Dendritic cell treated with granulocyte-macrophage colony-stimulating factor and Interleukin-4, amounts not matched to agents 40 ng/mL and 50 ng/mL, for 4 days (primary cell): ENCODE measurements around the gene FBL.

Experiments used
- H3K27ac Mint-ChIP-seq: one replicate; pipeline ENCODE4 v1.8.0; 2022; ENCODE audit warnings: mild to moderate bottlenecking, mixed read lengths
- H3K27me3 Mint-ChIP-seq: one replicate; pipeline ENCODE4 v1.8.0; 2022; ENCODE audit warnings: mild to moderate bottlenecking, mixed read lengths
- H3K36me3 Mint-ChIP-seq: one replicate; pipeline ENCODE4 v1.8.0; 2022; ENCODE audit warnings: low read depth, mixed read lengths
- H3K4me1 Mint-ChIP-seq: one replicate; pipeline ENCODE4 v1.8.0; 2022; ENCODE audit warnings: low read depth, mixed read lengths
- H3K4me3 Mint-ChIP-seq: one replicate; pipeline ENCODE4 v1.8.0; 2022; ENCODE audit warnings: mild to moderate bottlenecking, moderate library complexity, mixed read lengths
- H3K9me3 Mint-ChIP-seq: one replicate; pipeline ENCODE4 v1.8.0; 2022; ENCODE audit warnings: mixed read lengths
- intact Hi-C: fragments of 100-400 bp; cut with micrococcal nuclease; formaldehyde crosslinking; loops from one replicate; pipeline ENCODE4 v1.15.0; 2022

Gene FBL

DNA sequence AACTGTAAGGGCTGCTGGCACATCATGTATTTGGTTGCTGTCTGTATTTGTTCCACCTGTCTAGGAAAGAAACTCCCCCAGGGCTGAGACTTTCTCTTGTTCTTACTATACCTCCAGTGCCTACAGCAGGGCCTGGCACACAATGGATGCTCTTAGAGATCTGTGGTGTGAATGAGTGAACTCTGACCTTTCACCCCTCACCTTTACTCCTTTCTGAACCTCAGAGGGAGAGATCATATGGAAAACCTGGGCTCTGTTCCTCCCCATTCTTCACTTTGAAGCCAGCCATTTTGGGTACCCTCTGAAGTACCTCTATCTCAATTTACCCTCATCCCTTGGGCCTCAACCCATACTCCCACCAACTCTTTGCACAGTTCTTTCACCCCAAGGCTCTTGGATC is 15.3 kb downstream of the FBL start:
- Mint-ChIP-seq H3K27ac (no peak overlapping the region), H3K27me3 (no peaks in the 10 kb centered on the region), H3K36me3 (peaks cover 82% of the 10 kb centered on the region), H3K4me1 (peaks cover 47% of the 10 kb centered on the region), H3K9me3 (no peaks in the 10 kb centered on the region), H3K4me3 (no peak overlapping the region)
- intact Hi-C loops = loop anchor here (5.0 kb wide), 1 partner anchor 141 kb away; the partner anchor contains the start of gene PSMC4

DNA sequence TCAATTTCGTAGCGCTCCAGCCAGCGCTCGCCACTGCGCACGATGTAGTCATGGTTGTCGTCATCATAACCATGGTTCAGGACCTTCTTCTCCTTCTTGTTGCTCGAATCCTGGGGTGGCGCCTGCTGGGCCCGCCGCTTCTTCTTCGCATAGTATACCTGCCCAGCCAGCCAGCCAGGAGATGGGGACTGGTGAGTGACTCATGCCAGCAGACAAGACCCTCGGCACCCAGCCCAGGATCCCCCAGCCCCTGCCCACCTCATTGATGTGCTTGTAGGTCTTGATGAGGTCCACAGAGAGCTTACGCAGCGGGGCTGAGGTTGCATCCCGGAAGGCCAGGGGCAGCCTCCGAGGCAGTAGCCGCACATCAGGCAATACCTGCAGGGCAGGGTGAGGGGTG is 15.8 kb downstream of the FBL start:
- peaks cover 47% of the 10 kb centered on the region for H3K4me1 Mint-ChIP-seq
- H3K9me3 Mint-ChIP-seq = no peaks in the 10 kb centered on the region
- no peak overlapping the region for H3K27ac Mint-ChIP-seq
- no peaks in the 10 kb centered on the region for H3K27me3 Mint-ChIP-seq
- H3K4me3 Mint-ChIP-seq = no peak overlapping the region
- peaks cover 82% of the 10 kb centered on the region for H3K36me3 Mint-ChIP-seq
- intact Hi-C loops = loop anchor here (5.0 kb wide), 1 partner anchor 142 kb away; the partner anchor contains the start of gene PSMC4

DNA sequence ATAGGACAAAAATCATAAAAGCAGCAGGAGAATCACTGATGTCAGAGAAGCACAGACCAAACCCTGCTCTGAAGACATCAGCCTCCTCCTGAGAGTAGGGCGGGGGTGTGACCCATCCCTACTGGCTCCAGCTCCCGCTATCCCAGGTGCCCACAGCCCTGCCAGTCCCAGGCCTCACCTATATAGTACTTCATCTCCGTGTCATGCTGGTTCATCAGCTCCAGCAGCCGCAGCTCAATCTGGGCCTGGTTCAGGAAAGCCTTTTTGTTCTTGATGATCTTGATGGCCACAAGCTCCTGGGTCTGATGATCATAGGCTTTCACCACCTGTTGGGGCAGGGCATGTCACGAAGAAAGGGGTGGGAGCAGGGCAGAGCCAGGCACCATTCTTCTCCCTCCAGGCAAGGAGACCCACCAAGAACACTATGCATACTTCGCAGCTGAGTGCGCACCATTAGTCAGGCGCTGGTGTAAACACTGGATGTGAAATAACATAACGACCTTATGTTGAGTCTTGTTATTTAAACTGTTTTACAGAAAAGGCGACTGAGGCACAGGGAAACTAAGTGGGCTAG is 16.4 kb downstream of the FBL start:
- intact Hi-C loops = loop anchor here (5.0 kb wide), 1 partner anchor 143 kb away; the partner anchor contains the start of gene PSMC4
- H3K27me3 Mint-ChIP-seq = no peaks in the 10 kb centered on the region
- no peak overlapping the region for H3K4me3 Mint-ChIP-seq
- H3K9me3 Mint-ChIP-seq = no peaks in the 10 kb centered on the region
- H3K27ac Mint-ChIP-seq = no peak overlapping the region
- peaks cover 53% of the 10 kb centered on the region for H3K4me1 Mint-ChIP-seq
- peaks cover 86% of the 10 kb centered on the region for H3K36me3 Mint-ChIP-seq

DNA sequence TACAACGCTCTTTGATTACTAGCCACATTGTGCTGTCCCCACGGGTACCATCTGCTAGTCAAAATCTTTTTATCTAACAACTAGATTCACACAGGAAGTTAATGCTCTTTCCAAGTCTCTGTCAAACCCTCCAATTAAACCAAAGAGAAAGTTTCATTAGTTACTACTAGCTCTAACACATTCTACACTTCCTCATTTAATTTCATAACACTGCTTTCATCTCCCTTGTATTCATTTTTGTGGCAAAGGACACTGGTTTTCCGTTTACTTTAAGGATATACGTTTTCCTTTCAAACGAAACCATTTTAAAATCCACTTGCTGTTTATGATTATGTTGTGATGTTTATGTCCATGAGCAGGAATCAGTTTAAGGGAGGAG is 17.5 kb downstream of the FBL start:
- Mint-ChIP-seq H3K4me1 (peaks cover 45% of the 10 kb centered on the region), H3K4me3 (no peak overlapping the region), H3K9me3 (no peaks in the 10 kb centered on the region), H3K36me3 (peaks cover 74% of the 10 kb centered on the region), H3K27me3 (no peaks in the 10 kb centered on the region), H3K27ac (peak overlapping the region; percentile 26)
- intact Hi-C loops = no loop called here

DNA sequence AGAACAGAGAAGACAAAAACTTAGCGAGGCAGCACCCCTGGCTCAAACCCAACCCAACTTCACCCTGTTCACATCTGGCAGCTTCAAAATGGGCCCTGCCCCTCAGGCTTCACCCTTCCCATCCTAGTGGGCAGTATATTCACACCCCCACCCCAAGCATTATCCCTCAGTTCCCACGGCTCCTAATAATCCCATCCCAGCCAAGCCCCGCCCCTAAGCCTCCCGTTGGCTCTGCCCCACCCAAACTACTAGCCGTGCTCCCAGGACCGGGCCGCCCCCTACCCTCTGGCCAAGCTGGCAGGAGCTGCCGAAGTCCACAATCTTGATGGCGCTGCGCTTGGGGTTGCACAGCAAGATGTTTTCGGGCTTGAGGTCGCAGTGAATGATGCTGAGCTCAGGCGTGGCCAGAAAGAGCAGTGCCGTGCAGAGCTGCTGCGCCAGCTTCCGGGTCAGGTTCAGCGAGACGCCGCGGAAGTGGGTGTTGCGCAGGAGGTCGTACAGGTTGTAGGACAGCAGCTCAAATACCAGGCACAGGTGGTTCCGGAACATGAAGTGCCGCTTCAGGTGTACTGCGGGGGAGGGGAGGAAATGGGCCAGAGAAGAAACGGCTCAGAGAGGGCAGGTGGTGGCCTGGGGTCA is 18.0 kb downstream of the FBL start:
- peaks cover 44% of the 10 kb centered on the region for H3K4me1 Mint-ChIP-seq
- H3K9me3 Mint-ChIP-seq = no peaks in the 10 kb centered on the region
- peaks cover 73% of the 10 kb centered on the region for H3K36me3 Mint-ChIP-seq
- no peak overlapping the region for H3K4me3 Mint-ChIP-seq
- peak overlapping the region; percentile 26 for H3K27ac Mint-ChIP-seq
- no peaks in the 10 kb centered on the region for H3K27me3 Mint-ChIP-seq
- intact Hi-C loops = no loop called here

DNA sequence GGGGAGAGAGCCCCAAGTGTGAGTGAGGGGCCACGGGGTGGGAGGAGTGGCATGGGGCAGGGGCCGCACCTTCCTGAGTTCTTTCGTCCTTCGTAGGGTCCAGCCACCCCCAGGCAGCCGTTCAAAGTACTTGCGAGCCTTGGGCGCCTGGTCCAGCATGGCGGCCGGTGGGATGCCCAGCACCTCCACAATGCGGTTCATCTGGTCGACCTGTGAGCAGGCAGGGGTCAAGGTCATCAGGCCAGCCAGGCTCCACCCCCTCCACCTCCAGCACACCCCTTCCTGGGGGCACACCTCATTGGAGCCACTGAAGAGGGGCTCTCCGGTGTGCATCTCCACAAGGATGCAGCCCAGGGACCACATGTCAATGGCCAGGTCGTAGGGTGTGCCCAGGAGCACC is 19.0 kb downstream of the FBL start:
- no peak overlapping the region for H3K27ac Mint-ChIP-seq
- intact Hi-C loops = no loop called here
- peaks cover 35% of the 10 kb centered on the region for H3K4me1 Mint-ChIP-seq
- no peak overlapping the region for H3K4me3 Mint-ChIP-seq
- H3K36me3 Mint-ChIP-seq = peaks cover 73% of the 10 kb centered on the region
- H3K9me3 Mint-ChIP-seq = no peaks in the 10 kb centered on the region
- H3K27me3 Mint-ChIP-seq = no peaks in the 10 kb centered on the region

DNA sequence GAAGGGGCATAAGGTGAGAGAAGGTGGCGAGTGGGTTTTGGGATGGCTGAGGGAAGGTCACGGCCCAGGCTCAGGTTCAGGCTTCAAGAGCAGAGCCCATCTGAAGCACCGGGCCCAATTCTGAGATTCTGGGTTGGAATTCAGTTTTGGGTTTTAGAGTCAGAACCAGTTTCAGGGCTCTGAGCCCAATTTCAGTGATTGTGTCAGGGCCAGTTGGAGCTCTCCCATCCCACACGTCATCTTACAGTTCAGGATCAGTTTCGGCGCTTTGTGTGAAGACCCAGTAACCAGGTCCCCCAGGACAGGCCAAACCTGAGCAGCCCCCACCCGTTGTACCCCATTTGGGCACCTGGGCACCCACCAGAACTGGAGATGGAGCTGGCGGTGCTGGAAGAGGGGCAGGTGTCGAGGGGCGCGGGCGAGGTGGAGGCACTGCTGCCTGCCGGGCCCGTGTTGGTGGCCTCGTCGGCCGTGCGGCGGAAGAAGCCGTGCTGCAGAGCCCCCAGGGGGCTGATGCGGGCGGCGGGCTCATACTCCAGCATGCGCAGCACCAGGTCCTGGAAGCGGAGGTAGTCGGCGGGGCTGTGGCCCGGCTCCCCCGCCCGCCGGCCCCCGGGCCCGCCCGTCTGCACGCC is 19.8 kb downstream of the FBL start:
- Mint-ChIP-seq H3K27ac (no peak overlapping the region), H3K4me3 (no peak overlapping the region), H3K27me3 (no peaks in the 10 kb centered on the region), H3K36me3 (peaks cover 66% of the 10 kb centered on the region), H3K4me1 (peaks cover 29% of the 10 kb centered on the region), H3K9me3 (no peaks in the 10 kb centered on the region)
- intact Hi-C loops = no loop called here

DNA sequence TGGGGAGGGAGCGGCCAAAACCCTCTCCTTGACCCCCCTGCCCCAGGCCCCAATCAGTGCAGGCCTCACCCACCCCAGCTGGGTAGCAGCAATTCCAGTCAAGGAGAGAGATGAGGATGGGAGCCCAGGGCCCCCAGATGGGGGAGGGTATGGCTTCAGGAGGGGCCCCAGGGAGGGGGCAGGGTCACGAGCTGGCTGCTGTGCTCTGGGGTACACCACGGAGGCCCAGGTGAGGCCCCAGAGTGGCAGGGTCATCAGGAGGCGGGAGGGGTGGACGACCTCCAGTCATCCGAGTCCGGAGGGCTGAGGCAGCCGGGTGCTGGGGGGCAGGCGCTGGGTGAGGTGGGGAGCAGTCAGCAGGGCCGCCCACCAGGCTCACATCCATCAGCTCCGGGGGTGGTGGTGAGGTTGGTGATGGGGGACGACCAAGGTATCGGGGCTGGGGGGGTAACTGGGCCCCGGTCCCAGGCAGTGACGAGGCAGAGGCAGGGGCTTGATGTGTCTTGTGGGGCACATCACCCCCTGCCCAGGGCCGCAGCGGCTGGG is 20.6 kb downstream of the FBL start:
- Mint-ChIP-seq H3K27me3 (no peaks in the 10 kb centered on the region), H3K4me3 (no peak overlapping the region), H3K27ac (no peak overlapping the region), H3K4me1 (peaks cover 28% of the 10 kb centered on the region), H3K9me3 (no peaks in the 10 kb centered on the region), H3K36me3 (peaks cover 58% of the 10 kb centered on the region)
- intact Hi-C loops = no loop called here

DNA sequence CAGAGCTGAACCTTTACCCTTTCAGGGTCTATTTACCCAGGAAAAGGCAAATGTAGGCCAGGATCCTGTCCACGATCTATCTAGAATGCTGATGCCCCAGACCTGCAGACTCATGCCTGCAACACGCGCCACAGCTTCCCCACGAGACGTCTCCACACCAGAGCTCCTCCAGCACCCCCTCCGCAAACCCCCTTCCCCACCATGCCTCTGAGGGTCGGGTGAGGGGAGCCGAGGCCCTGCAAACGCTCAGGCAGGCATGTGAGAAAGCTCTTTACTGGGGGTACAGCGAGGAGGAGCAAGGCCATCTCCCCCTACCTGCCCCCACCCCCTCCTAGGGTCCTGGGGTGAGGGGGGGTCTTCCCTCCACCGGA is 21.1 kb downstream of the FBL start:
- Mint-ChIP-seq H3K9me3 (no peaks in the 10 kb centered on the region), H3K27ac (no peak overlapping the region)

DNA sequence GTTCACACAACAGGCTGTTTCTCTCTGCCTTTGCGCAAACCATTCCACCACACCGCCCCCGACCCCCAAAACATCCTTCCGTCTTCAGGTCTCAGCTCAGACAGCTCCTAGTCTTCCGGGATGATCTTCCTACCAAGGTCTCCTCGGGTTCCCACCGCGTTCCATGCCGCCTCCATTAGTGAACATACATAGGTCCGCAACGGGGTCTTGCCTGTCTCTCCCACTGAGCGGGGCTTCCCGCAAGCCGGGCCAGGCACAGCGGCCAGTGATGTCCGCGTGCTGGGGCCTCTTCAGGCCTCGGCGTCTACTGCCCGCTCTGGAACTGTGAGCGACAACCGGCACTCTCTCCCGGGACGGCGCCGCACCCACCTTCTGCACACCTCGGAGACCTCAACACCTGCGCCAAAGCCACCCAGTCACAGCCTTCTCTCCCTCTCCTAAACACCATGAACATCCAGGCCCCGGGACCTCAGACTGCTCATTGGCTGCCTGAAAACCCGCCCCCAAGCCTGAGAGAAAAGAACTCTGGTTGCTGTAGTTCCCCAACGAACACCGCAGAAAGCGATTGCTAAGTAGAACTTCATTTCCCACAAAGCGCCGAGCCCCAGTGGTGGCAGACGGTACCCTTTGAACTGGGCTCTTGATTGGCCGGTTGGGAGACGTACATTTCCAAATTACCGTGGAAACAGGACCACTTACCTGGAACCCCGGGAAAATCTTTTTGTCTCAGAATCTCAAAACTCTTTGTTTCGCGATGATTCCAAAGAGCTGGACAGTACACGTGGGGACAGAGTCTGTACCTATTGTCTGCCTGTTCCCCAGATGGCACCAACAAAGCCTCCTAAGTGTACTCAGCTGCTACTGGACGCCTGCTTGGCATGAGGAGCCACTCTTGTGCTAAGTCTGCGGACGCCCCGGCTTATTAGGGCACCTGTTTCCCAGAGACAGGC is 21.8 kb downstream of the FBL start:
- Mint-ChIP-seq H3K9me3 (no peaks in the 10 kb centered on the region), H3K4me3 (no peak overlapping the region), H3K4me1 (peaks cover 21% of the 10 kb centered on the region), H3K27ac (no peak overlapping the region), H3K36me3 (peaks cover 46% of the 10 kb centered on the region), H3K27me3 (no peaks in the 10 kb centered on the region)
- intact Hi-C loops = loop anchor here (1.0 kb wide), 1 partner anchor 9 kb away; no protein-coding TSS in a partner anchor

More for the DNA sequence above, 21.1 kb downstream of the FBL start:
- intact Hi-C loops = no loop called here
- no peaks in the 10 kb centered on the region for H3K27me3 Mint-ChIP-seq
- H3K4me3 Mint-ChIP-seq = no peak overlapping the region
- H3K4me1 Mint-ChIP-seq = peaks cover 23% of the 10 kb centered on the region
- H3K36me3 Mint-ChIP-seq = peaks cover 52% of the 10 kb centered on the region

DNA sequence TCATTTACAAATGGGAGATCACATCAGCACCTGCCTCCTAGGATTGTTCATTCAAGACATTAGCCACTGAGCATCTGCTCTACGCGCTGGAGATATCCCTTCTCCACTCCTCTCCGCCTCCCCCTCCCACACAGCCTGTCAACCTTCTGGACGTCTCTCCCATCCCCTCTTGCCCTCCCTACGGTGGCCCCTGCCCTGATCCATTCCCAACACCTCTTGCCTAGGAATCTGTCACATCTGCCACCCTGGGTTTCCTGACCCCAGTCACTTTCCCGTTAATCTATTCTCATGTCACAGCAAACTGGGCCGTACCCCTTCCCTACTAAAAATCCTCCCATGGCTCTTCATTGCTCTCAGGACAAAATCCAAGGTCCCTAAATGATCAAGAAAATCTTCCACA is 22.5 kb downstream of the FBL start:
- Mint-ChIP-seq H3K9me3 (no peaks in the 10 kb centered on the region), H3K4me3 (no peak overlapping the region), H3K4me1 (peaks cover 21% of the 10 kb centered on the region), H3K27ac (no peak overlapping the region), H3K36me3 (peaks cover 38% of the 10 kb centered on the region), H3K27me3 (no peaks in the 10 kb centered on the region)
- intact Hi-C loops = loop anchor here (1.0 kb wide), 1 partner anchor 10 kb away; no protein-coding TSS in a partner anchor

DNA sequence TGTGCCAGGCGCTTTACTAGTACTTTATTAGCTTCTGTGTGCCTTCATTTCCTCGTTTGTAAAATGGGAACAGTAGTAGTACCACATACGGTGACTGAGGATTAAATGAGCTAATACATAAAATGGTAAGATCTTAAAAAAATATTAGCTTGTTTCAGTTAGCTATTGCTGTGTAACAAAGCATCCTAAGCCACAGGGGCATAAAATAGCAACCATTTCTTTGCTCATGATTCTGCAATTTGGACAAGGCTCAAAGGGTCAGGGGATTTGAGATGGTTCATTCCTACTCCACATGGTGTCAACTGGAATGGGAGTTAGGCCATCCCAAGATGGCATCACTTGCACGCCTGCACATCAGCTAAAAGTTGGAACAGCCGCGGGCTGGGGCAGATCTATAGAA is 25.5 kb downstream of the FBL start:
- Mint-ChIP-seq H3K27ac (no peak overlapping the region), H3K27me3 (no peaks in the 10 kb centered on the region), H3K36me3 (peaks cover 27% of the 10 kb centered on the region), H3K4me1 (peaks cover 21% of the 10 kb centered on the region), H3K9me3 (no peaks in the 10 kb centered on the region), H3K4me3 (no peak overlapping the region)
- intact Hi-C loops = no loop called here

DNA sequence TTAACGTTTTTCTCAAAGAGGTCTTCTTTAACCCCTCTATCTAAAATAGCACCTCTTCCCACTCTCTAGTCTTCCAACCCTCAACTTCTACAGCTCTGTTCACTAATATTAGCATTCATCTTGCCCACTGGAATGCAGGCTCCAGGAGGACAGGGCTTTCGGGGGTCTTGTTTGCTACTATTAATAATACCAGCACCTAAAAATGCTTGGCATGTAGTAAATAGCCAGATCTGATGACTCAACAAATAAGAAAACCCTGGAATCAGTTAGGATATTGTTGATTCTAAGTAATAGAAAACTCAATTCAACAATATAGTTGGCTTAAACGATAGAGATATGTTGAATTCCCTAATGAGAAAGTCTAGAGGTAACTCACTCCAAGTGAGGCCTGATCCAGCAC is 26.4 kb downstream of the FBL start:
- peaks cover 20% of the 10 kb centered on the region for H3K36me3 Mint-ChIP-seq
- peaks cover 16% of the 10 kb centered on the region for H3K4me1 Mint-ChIP-seq
- no peaks in the 10 kb centered on the region for H3K9me3 Mint-ChIP-seq
- intact Hi-C loops = no loop called here
- H3K27me3 Mint-ChIP-seq = no peaks in the 10 kb centered on the region
- H3K4me3 Mint-ChIP-seq = no peak overlapping the region
- H3K27ac Mint-ChIP-seq = no peak overlapping the region
